Bladder microvascular endothelial cell (primary cell): ENCODE data around the gene CALCOCO2. TPM values are rescaled to one million over a fixed set of nuclear protein-coding genes. Genes with fewer than 3 reads are reported as not detected.

Source experiments
- total RNA-seq: library from RNA; depleted of rRNA; stranded (reverse); fragments of >200 nt; gene quantifications from 2 replicates; pipeline ENCODE4 v1.2.3, GENCODE V29; 2014

The CALCOCO2 gene
- 36.9 and 52.0 TPM in 2 replicates for total RNA-seq

GRCh38 chr17:48830840-48831548 lies at the start of gene CALCOCO2:
CALCOCO2 (plus strand) TSS chr17:48831035; CDS start chr17:48841708, 10,673 bp downstream.

GRCh38 chr17:48816774-48817590 lies 13.9 kb upstream of the CALCOCO2 start, which contains the start of gene TTLL6:
TTLL6 (minus strand) TSS chr17:48817229; CDS start chr17:48817072, 157 bp downstream.

GRCh38 chr17:48908047-48908843 lies 77.4 kb downstream of the CALCOCO2 start, which contains the start of gene UBE2Z:
UBE2Z (plus strand) TSS chr17:48908407; CDS start chr17:48908504, 97 bp downstream.

Other genes starting within 250 kb of the CALCOCO2 start
- 5.3 and 6.8 TPM in 2 replicates for gene HOXB3, start 240.8 kb upstream of the CALCOCO2 start, total RNA-seq
- gene HOXB5, start 237.3 kb upstream of the CALCOCO2 start, total RNA-seq: 0.25 and 0.32 TPM in 2 replicates
- gene HOXB6, start 226.0 kb upstream of the CALCOCO2 start, total RNA-seq: 9.9 and 10.2 TPM in 2 replicates
- 6.9 and 14.6 TPM in 2 replicates for gene HOXB7, start 220.0 kb upstream of the CALCOCO2 start, total RNA-seq
- 1.4 and 4.9 TPM in 2 replicates for gene HOXB8, start 215.7 kb upstream of the CALCOCO2 start, total RNA-seq
- 0.49 and 0.57 TPM in 2 replicates for gene HOXB9, start 204.7 kb upstream of the CALCOCO2 start, total RNA-seq
- not detected in 2 replicates for gene PRAC1, start 108.5 kb upstream of the CALCOCO2 start, total RNA-seq
- not detected in 2 replicates for gene PRAC2, start 107.8 kb upstream of the CALCOCO2 start, total RNA-seq
- gene HOXB13, start 102.3 kb upstream of the CALCOCO2 start, total RNA-seq: not detected in 2 replicates
- gene TTLL6, start 13.8 kb upstream of the CALCOCO2 start, total RNA-seq: 0.06 TPM in 1 of 2 replicates, not detected in the other
- gene ATP5MC1, start 61.8 kb downstream of the CALCOCO2 start, total RNA-seq: 31.0 and 40.2 TPM in 2 replicates
- gene UBE2Z, start 77.4 kb downstream of the CALCOCO2 start, total RNA-seq: 44.8 and 81.8 TPM in 2 replicates
- 103 and 105 TPM in 2 replicates for gene SNF8, start 113.8 kb downstream of the CALCOCO2 start, total RNA-seq
- gene GIP, start 137.6 kb downstream of the CALCOCO2 start, total RNA-seq: not detected in 2 replicates
- gene IGF2BP1, start 166.3 kb downstream of the CALCOCO2 start, total RNA-seq: 0.13 and 0.16 TPM in 2 replicates